K562 treated with DMSO at 1 percent for 24 hours (cell line): ENCODE data around the gene CYB5RL. TPM values are rescaled to one million over a fixed set of nuclear protein-coding genes. Genes with fewer than 3 reads are reported as not detected.

Source experiments
- total RNA-seq: library from RNA; unstranded; fragments of 300-600 nt; gene quantifications from 2 replicates; pipeline ENCODE4 v1.2.3, GENCODE V29; 2022; ENCODE audit warnings: low read depth; ENCODE audit not compliant: insufficient read depth

The CYB5RL gene
- total RNA-seq, result 11.0 and 12.5 TPM in 2 replicates

GRCh38 chr1:54199765-54200518, at the start of gene CYB5RL, which contains the start of gene MRPL37:
TSS of gene CYB5RL (minus strand) at chr1:54200030. CDS start at chr1:54195616, 4,414 bp downstream.
TSS of gene MRPL37 (plus strand) at chr1:54200167. CDS start at chr1:54200244, 77 bp downstream.

GRCh38 chr1:54152696-54153095, 47.1 kb downstream of the CYB5RL start, which contains the start of gene CDCP2:
TSS of gene CDCP2 (minus strand) at chr1:54153000. CDS start at chr1:54152922, 78 bp downstream.

Other genes starting within 250 kb of the CYB5RL start
- not detected in 2 replicates for gene LDLRAD1, start 181.8 kb downstream of the CYB5RL start, total RNA-seq
- gene TMEM59, start 146.8 kb downstream of the CYB5RL start, total RNA-seq, result 171 and 182 TPM in 2 replicates
- 3.9 and 4.5 TPM in 2 replicates for gene TCEANC2, start 146.4 kb downstream of the CYB5RL start, total RNA-seq
- not detected in 2 replicates for gene CDCP2, start 47.0 kb downstream of the CYB5RL start, total RNA-seq
- gene MRPL37, start 137 bp upstream of the CYB5RL start, total RNA-seq, result 204 and 210 TPM in 2 replicates
- gene SSBP3, start 206.4 kb upstream of the CYB5RL start, total RNA-seq, result 91.0 and 104 TPM in 2 replicates